Stimulated activated CD8-positive, alpha-beta memory T cell treated with anti-CD3 and anti-CD28 coated beads, Interleukin-15, amount 100 ng/mL, for 24 hours (primary cell): ENCODE measurements around the gene ACE.

Experiments used
- DNase-seq: peaks from one replicate; pipeline ENCODE4 v3.0.0-alpha.2; 2020; ENCODE audit warnings: low read depth

The ACE gene

DNA sequence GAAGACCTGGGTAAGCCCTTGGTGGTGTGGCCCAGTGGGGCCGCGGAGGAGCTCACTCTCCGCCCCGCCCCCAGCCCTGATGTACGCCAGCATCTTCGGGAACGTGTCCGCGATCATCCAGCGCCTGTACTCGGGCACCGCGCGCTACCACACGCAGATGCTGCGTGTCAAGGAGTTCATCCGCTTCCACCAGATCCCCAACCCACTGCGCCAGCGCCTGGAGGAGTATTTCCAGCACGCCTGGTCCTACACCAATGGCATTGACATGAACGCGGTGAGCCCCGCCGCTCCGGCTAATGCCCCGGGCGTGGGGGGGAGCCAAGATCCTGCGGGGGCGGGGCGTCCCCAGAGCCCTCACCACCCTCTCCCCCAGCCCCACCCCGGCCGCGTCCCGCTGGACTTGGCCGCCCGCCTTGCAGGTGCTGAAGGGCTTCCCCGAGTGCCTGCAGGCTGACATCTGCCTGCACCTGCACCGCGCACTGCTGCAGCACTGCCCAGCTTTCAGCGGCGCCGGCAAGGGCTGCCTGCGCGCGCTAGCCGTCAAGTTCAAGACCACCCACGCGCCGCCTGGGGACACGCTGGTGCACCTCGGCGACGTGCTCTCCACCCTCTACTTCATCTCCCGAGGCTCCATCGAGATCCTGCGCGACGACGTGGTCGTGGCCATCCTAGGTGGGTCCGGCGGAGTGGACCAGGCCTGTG is 61.3 kb downstream of the ACE start:
- DNase-seq = no peak

GRCh38 chr17:63538693-63539595 is 62.1 kb downstream of the ACE start:
- DNase-seq = no peak

DNA sequence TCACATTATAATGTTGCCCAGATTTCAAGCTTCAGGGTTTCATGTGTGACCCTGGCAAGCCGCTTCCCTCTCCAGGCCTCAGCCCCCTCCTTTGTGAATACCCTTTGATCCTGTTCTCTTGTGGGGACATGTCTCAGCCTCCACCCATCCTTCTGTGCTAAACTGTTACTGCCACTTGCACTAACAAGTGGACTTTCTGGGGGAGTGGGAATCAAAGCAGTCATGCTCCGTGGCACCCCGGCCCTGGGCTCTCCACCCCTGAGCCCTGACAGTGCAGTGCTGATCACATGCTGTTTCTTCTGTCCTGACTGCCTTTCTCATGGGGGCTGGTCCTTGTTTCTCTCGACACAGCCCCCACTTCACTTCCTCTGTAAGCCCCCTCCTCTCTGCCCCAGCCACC is 63.7 kb downstream of the ACE start:
- DNase-seq = no peak

GRCh38 chr17:63542218-63542545 is 65.3 kb downstream of the ACE start:
- no peak for DNase-seq

DNA sequence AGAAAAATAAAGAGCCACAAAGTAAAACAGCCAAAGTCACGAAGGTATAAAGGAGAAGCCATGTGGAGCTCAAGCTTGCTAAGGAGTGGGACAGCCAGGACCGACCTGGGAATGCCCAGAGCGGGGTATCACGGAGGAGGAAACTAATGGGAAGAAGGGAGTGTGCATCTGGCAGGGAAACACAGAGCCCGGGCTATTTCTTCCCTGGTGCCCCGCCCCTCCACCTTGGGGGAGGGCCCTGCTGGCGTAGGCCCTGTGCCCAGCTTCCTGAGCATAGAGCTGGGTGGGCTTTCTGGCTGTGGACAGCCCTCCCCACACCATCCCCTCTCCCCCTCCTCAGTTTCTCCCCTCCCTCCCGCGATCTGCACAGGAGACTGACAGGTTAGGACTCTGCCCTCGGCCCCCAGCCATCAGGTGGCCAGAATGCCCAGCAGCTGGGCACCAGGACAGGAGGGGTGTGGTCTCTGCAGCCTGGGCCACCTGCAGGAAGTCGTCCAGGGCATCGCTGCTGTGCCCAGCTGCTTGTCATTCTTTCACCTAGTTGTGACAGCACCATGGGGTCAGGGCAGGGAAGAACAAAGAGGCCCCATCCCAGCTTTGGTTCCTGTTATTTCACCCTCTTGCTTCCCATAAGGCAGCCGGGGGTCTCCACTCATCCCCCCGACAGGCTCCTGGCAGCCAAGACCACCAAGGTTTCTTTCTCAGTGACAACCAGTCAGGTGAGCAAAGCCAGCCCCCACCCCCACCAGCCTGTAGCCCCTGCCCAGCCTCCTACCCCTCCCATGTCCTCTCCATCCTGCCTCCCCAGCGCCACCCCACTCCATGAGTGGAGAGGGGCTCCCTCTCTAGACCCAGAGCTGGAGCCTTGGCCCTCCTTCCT is 66.3 kb downstream of the ACE start:
- no peak for DNase-seq

- no peak for DNase-seq
Measured at GRCh38 chr17:63543822-63544420, 67.1 kb downstream of the ACE start.

GRCh38 chr17:63544467-63545301 is 67.8 kb downstream of the ACE start:
- DNase-seq = no peak

DNA sequence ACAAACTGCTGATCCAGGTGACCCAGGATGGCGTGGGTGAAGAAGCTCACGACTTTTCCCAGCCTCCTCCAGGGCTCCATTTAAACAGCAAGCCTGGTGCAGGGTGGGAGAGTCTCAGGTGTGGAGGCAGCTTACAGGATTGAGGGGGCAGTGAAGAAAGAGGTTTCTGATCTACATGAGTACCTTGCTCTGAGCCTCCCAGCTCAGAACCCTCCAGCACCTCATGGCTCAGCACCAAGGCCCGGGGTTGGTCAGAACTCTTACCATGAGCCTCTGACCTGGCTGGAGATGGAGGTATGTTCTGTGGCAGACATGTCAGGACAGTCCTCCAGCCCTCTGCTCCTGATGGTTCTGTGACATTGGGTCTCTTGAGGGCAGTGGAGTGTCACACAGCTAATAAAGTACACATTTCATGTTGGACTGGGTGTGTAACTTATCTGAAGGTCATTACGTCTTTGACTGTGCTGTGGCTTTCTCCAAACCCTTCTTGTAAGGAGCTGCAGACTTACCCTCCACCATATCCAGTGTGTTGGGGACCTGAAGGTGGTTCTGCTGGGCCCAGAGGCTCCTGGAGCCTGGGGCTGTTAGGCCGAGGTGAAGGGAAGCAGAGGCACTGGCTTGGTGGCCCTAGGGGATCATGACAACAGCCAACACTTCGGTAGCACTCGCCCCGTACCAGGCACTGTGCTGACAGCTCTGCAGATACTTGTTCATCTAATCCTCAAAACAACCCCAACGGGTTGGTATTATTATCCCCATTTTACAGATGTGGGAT is 69.6 kb downstream of the ACE start:
- no peak for DNase-seq

GRCh38 chr17:63547083-63547523 is 70.2 kb downstream of the ACE start:
- no peak for DNase-seq
